Activated CD4-positive, alpha-beta T cell treated with anti-CD3 and anti-CD28 coated beads, Interleukin-2, amount 10 ng/mL, durations not matched to agents 24 days and 14 days (primary cell): ENCODE data around the gene PDE5A. TPM values are rescaled to one million over a fixed set of nuclear protein-coding genes. Genes with fewer than 3 reads are reported as not detected.

Experiments used
- DNase-seq: peaks from one replicate; pipeline ENCODE4 v3.0.0; 2022
- H3K27ac Mint-ChIP-seq: one replicate; pipeline ENCODE4 v1.8.0; 2022; ENCODE audit warnings: mild to moderate bottlenecking, mixed read lengths
- H3K27me3 Mint-ChIP-seq: one replicate; pipeline ENCODE4 v1.8.0; 2022; ENCODE audit warnings: mixed read lengths
- H3K36me3 Mint-ChIP-seq: one replicate; pipeline ENCODE4 v1.8.0; 2022; ENCODE audit warnings: low read depth, mild to moderate bottlenecking, mixed read lengths
- H3K4me1 Mint-ChIP-seq: one replicate; pipeline ENCODE4 v1.8.0; 2021; ENCODE audit warnings: mixed read lengths
- H3K4me3 Mint-ChIP-seq: one replicate; pipeline ENCODE4 v1.8.0; 2022; ENCODE audit warnings: mild to moderate bottlenecking, moderate library complexity, mixed read lengths
- H3K9me3 Mint-ChIP-seq: one replicate; pipeline ENCODE4 v1.8.0; 2021; ENCODE audit warnings: mixed read lengths
- intact Hi-C: fragments of 100-400 bp; cut with micrococcal nuclease; formaldehyde crosslinking; loops from one replicate; pipeline ENCODE4 v1.15.1; 2023
- total RNA-seq: library from RNA; stranded (reverse); gene quantifications from 2 replicates; pipeline ENCODE4 v1.2.3, GENCODE V29; 2022

Gene PDE5A
- total RNA-seq, 1 donor from 2014 or later: not detected

- intact Hi-C loops: no loop called here
- Mint-ChIP-seq H3K27ac (no peak overlapping the region), H3K36me3 (no peaks in the 10 kb centered on the region), H3K4me1 (no peaks in the 10 kb centered on the region), H3K9me3 (no peaks in the 10 kb centered on the region), H3K27me3 (peaks cover 8% of the 10 kb centered on the region), H3K4me3 (no peak overlapping the region)
- DNase-seq: no peak
Observed at GRCh38 chr4:119587796-119588195, 40.8 kb downstream of the PDE5A start.

GRCh38 chr4:119585771-119586170 lies 42.8 kb downstream of the PDE5A start:
- Mint-ChIP-seq H3K4me3 (no peak overlapping the region), H3K27ac (no peak overlapping the region), H3K4me1 (no peaks in the 10 kb centered on the region), H3K9me3 (no peaks in the 10 kb centered on the region), H3K27me3 (peaks cover 8% of the 10 kb centered on the region), H3K36me3 (no peaks in the 10 kb centered on the region)
- no peak for DNase-seq
- intact Hi-C loops: no loop called here

- Mint-ChIP-seq H3K27me3 (peaks cover 3% of the 10 kb centered on the region), H3K9me3 (peaks cover 4% of the 10 kb centered on the region), H3K27ac (no peak overlapping the region), H3K4me1 (no peaks in the 10 kb centered on the region), H3K36me3 (no peaks in the 10 kb centered on the region), H3K4me3 (no peak overlapping the region)
- no peak for DNase-seq
- intact Hi-C loops: no loop called here
Observed at GRCh38 chr4:119581190-119581873, 47.3 kb downstream of the PDE5A start.

- peaks cover 4% of the 10 kb centered on the region for H3K9me3 Mint-ChIP-seq
- DNase-seq: no peak
- H3K36me3 Mint-ChIP-seq: no peaks in the 10 kb centered on the region
- peaks cover 3% of the 10 kb centered on the region for H3K27me3 Mint-ChIP-seq
- H3K4me3 Mint-ChIP-seq: no peak overlapping the region
- H3K4me1 Mint-ChIP-seq: no peaks in the 10 kb centered on the region
- intact Hi-C loops: no loop called here
- H3K27ac Mint-ChIP-seq: no peak overlapping the region
Observed at GRCh38 chr4:119580293-119580692, 48.3 kb downstream of the PDE5A start.

- Mint-ChIP-seq H3K27me3 (peaks cover 3% of the 10 kb centered on the region), H3K9me3 (peaks cover 8% of the 10 kb centered on the region), H3K36me3 (no peaks in the 10 kb centered on the region), H3K4me3 (no peak overlapping the region), H3K27ac (no peak overlapping the region), H3K4me1 (no peaks in the 10 kb centered on the region)
- intact Hi-C loops: no loop called here
- no peak for DNase-seq
Observed at GRCh38 chr4:119579823-119580222, 48.8 kb downstream of the PDE5A start.

- H3K27ac Mint-ChIP-seq: no peak overlapping the region
- H3K4me1 Mint-ChIP-seq: no peaks in the 10 kb centered on the region
- no peaks in the 10 kb centered on the region for H3K36me3 Mint-ChIP-seq
- no peak for DNase-seq
- H3K4me3 Mint-ChIP-seq: no peak overlapping the region
- intact Hi-C loops: no loop called here
- no peaks in the 10 kb centered on the region for H3K27me3 Mint-ChIP-seq
- H3K9me3 Mint-ChIP-seq: peaks cover 5% of the 10 kb centered on the region
Observed at GRCh38 chr4:119570401-119570800, 58.2 kb downstream of the PDE5A start.

GRCh38 chr4:119564106-119564505 lies 64.5 kb downstream of the PDE5A start:
- no peak for DNase-seq
- no peaks in the 10 kb centered on the region for H3K27me3 Mint-ChIP-seq
- peaks cover 15% of the 10 kb centered on the region for H3K9me3 Mint-ChIP-seq
- intact Hi-C loops: no loop called here
- no peak overlapping the region for H3K4me3 Mint-ChIP-seq
- H3K4me1 Mint-ChIP-seq: no peaks in the 10 kb centered on the region
- H3K27ac Mint-ChIP-seq: no peak overlapping the region
- no peaks in the 10 kb centered on the region for H3K36me3 Mint-ChIP-seq

- DNase-seq: no peak
- Mint-ChIP-seq H3K4me1 (no peaks in the 10 kb centered on the region), H3K9me3 (peaks cover 5% of the 10 kb centered on the region), H3K27me3 (no peaks in the 10 kb centered on the region), H3K4me3 (no peak overlapping the region), H3K36me3 (no peaks in the 10 kb centered on the region), H3K27ac (no peak overlapping the region)
- intact Hi-C loops: loop anchor here (5.0 kb wide), 2 partner anchors 68 to 493 kb away; partner anchors contain the start of gene PDE5A
Observed at GRCh38 chr4:119559044-119559647, 69.5 kb downstream of the PDE5A start.

- no peak for DNase-seq
- Mint-ChIP-seq H3K9me3 (no peaks in the 10 kb centered on the region), H3K4me1 (no peaks in the 10 kb centered on the region), H3K36me3 (peaks cover 2% of the 10 kb centered on the region), H3K27me3 (no peaks in the 10 kb centered on the region), H3K4me3 (no peak overlapping the region), H3K27ac (no peak overlapping the region)
- intact Hi-C loops: no loop called here
Observed at GRCh38 chr4:119550857-119551532, 77.6 kb downstream of the PDE5A start.

GRCh38 chr4:119549639-119550038 lies 79.0 kb downstream of the PDE5A start:
- H3K36me3 Mint-ChIP-seq: peaks cover 2% of the 10 kb centered on the region
- no peaks in the 10 kb centered on the region for H3K27me3 Mint-ChIP-seq
- intact Hi-C loops: no loop called here
- no peaks in the 10 kb centered on the region for H3K9me3 Mint-ChIP-seq
- no peak overlapping the region for H3K4me3 Mint-ChIP-seq
- DNase-seq: no peak
- H3K27ac Mint-ChIP-seq: no peak overlapping the region
- H3K4me1 Mint-ChIP-seq: no peaks in the 10 kb centered on the region

- no peaks in the 10 kb centered on the region for H3K4me1 Mint-ChIP-seq
- no peaks in the 10 kb centered on the region for H3K36me3 Mint-ChIP-seq
- H3K4me3 Mint-ChIP-seq: no peak overlapping the region
- no peaks in the 10 kb centered on the region for H3K9me3 Mint-ChIP-seq
- no peak overlapping the region for H3K27ac Mint-ChIP-seq
- H3K27me3 Mint-ChIP-seq: no peaks in the 10 kb centered on the region
- intact Hi-C loops: no loop called here
- no peak for DNase-seq
Observed at GRCh38 chr4:119543779-119544178, 84.8 kb downstream of the PDE5A start.

- no peaks in the 10 kb centered on the region for H3K36me3 Mint-ChIP-seq
Observed at GRCh38 chr4:119543187-119543586, 85.4 kb downstream of the PDE5A start.

GRCh38 chr4:119540249-119540648 lies 88.4 kb downstream of the PDE5A start:
- H3K9me3 Mint-ChIP-seq: no peaks in the 10 kb centered on the region
- peaks cover 1% of the 10 kb centered on the region for H3K36me3 Mint-ChIP-seq
- H3K27me3 Mint-ChIP-seq: no peaks in the 10 kb centered on the region
- DNase-seq: no peak
- intact Hi-C loops: no loop called here
- no peak overlapping the region for H3K27ac Mint-ChIP-seq
- no peaks in the 10 kb centered on the region for H3K4me1 Mint-ChIP-seq
- no peak overlapping the region for H3K4me3 Mint-ChIP-seq

More at GRCh38 chr4:119543187-119543586, 85.4 kb downstream of the PDE5A start:
- Mint-ChIP-seq H3K27me3 (no peaks in the 10 kb centered on the region), H3K4me3 (no peak overlapping the region), H3K9me3 (no peaks in the 10 kb centered on the region), H3K27ac (no peak overlapping the region), H3K4me1 (no peaks in the 10 kb centered on the region)
- intact Hi-C loops: no loop called here
- DNase-seq: no peak

GRCh38 chr4:119537586-119537985 lies 91.0 kb downstream of the PDE5A start:
- H3K4me1 Mint-ChIP-seq: no peaks in the 10 kb centered on the region
- no peak overlapping the region for H3K27ac Mint-ChIP-seq
- peaks cover 9% of the 10 kb centered on the region for H3K36me3 Mint-ChIP-seq
- H3K4me3 Mint-ChIP-seq: no peak overlapping the region
- no peaks in the 10 kb centered on the region for H3K27me3 Mint-ChIP-seq
- intact Hi-C loops: no loop called here
- no peaks in the 10 kb centered on the region for H3K9me3 Mint-ChIP-seq
- DNase-seq: no peak
